ENCODE measurements around the gene HDAC9.
"Not testable (repeated sequence)": the region's sequence is repeated elsewhere in the genome, so short reads cannot be mapped to it uniquely, and the experiment has no call there.

HDAC9 gene

DNA sequence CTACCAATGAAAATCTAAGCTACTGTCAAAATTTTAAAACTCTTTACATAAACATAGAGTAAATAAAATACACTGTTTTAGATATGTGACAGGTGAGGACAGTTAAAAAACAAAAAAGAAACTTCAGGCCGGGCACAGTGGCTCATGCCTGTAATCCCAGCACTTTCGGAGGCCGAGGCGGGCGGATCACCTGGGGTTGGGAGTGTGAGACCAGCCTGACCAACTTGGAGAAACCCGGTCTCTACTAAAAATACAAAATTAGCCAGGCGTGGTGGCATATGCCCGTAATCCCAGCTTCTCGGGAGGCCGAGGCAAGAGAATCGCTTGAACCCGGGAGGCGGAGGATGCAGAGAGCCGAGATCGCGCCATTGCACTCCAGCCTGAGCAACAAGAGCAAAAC is 472.2 kb downstream of the HDAC9 start:
- H3K4me1 ChIP-seq (ENCODE audit: insufficient read depth, low read length); H3K9me3 ChIP-seq (ENCODE audit: control insufficient read depth, insufficient read depth, low read length); H3K9ac ChIP-seq (ENCODE audit: low read depth, low read length); H3K36me3 ChIP-seq (ENCODE audit: insufficient read depth, low read length): not testable (repeated sequence)

DNA sequence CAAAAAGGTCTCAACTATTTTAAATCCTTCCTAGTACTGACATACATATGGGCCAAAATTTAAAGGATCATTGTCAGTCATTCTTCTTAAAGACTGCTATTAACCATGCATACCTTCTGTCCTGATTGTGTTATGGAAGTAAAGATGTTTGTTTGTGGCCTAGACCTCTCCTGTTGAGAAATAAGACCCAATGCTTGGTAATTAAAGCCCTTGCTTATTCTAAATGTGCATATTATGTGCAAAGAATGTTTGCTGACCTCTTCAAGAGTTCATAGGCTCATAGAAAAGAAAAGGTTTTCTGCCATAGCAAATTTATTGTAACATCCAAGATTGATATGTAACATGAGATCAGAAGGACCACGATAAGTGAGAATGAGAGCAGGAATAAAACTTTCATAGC is 476.3 kb downstream of the HDAC9 start:
- Histone ChIP-seq H3K36me3 (ENCODE audit: insufficient read depth, low read length) (no peaks in the 10 kb centered on the region), H3K9ac (ENCODE audit: low read depth, low read length) (no peak overlapping the region), H3K4me1 (ENCODE audit: insufficient read depth, low read length) (no peaks in the 10 kb centered on the region), H3K9me3 (ENCODE audit: control insufficient read depth, insufficient read depth, low read length) (no peaks in the 10 kb centered on the region)

DNA sequence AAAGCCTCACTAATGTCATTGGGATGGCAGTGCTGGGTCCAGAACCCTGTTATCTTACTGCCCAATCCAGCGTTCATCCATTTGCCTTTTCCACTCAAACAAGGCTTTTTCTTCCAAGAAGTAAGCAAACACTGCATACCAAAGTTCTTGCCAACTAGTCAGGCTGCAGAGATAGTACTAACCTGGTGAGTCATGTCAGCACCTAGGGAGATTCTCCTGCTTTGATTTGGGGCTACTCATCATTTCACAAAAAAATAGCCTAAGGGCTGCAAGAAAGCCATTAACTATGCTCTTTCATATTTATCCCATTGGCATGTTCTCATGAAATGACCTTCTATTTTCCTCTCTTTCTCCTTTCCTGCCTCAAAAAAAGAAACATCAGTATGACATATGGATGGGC is 479.3 kb downstream of the HDAC9 start:
- H3K9ac ChIP-seq (ENCODE audit: low read depth, low read length) = no peak overlapping the region
- no peaks in the 10 kb centered on the region for H3K36me3 ChIP-seq (ENCODE audit: insufficient read depth, low read length)
- 0 out of 2 replicates have a peak, but pooled peaks cover 3% of the 10 kb centered on the region for H3K4me1 ChIP-seq (ENCODE audit: insufficient read depth, low read length)
- H3K9me3 ChIP-seq (ENCODE audit: control insufficient read depth, insufficient read depth, low read length) = no peaks in the 10 kb centered on the region

DNA sequence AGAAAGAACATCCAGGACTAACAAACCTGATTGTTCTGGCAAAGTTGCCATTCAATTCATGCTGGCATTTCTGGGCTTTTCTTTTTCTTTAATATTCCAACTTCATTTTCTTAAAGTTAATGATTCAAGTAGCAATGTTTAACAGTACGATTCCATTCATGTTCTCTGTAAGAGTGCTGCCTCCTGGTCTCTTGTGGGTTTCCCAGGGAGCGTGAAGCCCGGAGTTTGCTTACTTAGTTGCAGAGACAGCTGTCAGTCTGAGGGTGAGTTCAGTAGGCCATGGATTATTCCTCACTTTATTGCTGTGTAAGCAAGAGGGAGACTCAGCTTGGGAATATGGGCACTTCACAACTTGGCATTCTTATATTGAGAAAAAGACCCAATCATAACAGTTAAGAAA is 479.7 kb downstream of the HDAC9 start:
- Histone ChIP-seq H3K9me3 (ENCODE audit: control insufficient read depth, insufficient read depth, low read length) (no peaks in the 10 kb centered on the region), H3K4me1 (ENCODE audit: insufficient read depth, low read length) (0 out of 2 replicates have a peak, but pooled peaks cover 3% of the 10 kb centered on the region), H3K36me3 (ENCODE audit: insufficient read depth, low read length) (no peaks in the 10 kb centered on the region), H3K9ac (ENCODE audit: low read depth, low read length) (no peak overlapping the region)

DNA sequence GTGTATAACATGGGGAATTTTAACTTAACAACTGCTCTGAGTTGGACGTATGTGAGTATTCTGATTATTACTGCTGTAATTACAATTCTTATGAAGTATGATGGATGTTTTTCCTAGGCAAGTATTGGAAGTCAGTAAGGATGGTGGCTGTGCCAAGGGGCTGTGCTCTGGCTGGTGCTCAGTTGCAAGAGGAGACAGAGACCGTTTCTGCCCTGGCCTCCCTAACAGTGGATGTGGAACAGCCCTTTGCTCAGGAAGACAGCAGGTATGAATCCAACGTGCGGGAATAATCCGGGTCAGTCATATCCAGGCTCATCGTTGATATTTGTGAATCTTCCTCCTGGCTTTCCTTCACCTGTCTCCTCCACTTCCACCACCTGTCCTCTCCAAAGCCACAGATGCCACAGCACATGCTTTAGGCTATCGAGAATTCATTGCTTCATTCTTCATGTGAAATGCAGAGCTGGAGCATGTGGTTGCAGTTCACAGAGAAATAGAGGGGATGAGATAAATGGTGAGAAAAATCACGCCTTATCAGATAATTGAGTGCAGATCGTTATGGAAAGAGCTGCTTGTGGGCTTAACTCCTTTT is 480.2 kb downstream of the HDAC9 start:
- Histone ChIP-seq H3K9ac (ENCODE audit: low read depth, low read length) (no peak overlapping the region), H3K4me1 (ENCODE audit: insufficient read depth, low read length) (0 out of 2 replicates have a peak, but pooled peaks cover 3% of the 10 kb centered on the region), H3K36me3 (ENCODE audit: insufficient read depth, low read length) (no peaks in the 10 kb centered on the region), H3K9me3 (ENCODE audit: control insufficient read depth, insufficient read depth, low read length) (no peaks in the 10 kb centered on the region)

DNA sequence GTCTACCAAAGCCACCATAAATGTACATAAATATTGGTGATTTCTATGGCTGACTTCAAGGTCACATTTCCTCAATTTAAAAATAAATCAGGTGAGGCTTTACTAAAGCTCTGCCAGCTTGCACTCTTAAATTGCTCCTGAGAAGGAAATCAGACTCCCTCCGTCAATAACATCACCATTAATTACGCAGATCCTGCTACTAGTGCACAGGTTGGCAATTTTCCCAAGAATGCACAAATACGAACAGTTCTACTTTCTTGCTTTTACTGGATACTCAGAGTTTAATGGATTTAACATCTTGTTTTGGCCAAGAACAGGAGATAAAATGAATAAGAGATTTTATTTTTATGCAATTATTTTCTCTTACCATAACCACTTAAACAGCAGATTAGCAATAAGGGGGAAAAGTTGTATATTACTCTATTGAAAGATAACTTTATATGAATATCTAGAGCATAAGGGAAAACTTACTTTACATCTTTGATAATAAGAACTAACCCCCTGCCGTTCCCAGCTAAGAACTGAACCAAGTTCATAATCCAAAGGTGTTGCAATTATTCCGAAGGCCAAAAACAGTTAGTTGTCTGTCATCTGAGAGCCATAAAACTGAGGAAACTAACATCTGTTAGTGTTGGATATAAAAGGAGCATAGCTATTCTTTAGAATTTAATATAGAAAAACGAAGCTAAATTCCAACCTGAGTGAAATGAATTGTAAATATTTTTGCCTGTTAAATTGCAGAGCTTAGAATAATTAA is 481.3 kb downstream of the HDAC9 start:
- Histone ChIP-seq H3K9me3 (ENCODE audit: control insufficient read depth, insufficient read depth, low read length) (no peaks in the 10 kb centered on the region), H3K4me1 (ENCODE audit: insufficient read depth, low read length) (0 out of 2 replicates have a peak, but pooled peaks cover 3% of the 10 kb centered on the region), H3K36me3 (ENCODE audit: insufficient read depth, low read length) (no peaks in the 10 kb centered on the region), H3K9ac (ENCODE audit: low read depth, low read length) (no peak overlapping the region)

DNA sequence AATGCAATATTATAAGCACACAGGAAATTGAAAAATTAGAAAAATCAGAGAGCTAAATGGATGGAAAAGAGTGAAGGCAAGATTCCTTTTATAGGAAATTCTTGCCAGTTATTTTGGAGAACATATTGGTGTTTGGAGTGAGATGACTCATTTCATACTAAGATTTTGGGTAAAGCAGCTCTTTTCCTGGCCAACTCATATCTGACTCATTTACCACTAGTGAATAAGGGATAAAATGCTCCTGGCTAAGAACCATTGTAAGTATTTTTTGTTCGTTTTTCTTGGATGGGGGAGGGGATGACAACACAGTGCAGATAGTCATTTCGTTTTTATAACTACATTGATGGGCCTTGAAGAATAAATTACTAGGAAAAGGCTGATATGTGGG is 482.6 kb downstream of the HDAC9 start:
- H3K4me1 ChIP-seq (ENCODE audit: insufficient read depth, low read length) = 0 out of 2 replicates have a peak, but pooled peaks cover 3% of the 10 kb centered on the region
- no peaks in the 10 kb centered on the region for H3K36me3 ChIP-seq (ENCODE audit: insufficient read depth, low read length)
- H3K9me3 ChIP-seq (ENCODE audit: control insufficient read depth, insufficient read depth, low read length) = no peaks in the 10 kb centered on the region
- no peak overlapping the region for H3K9ac ChIP-seq (ENCODE audit: low read depth, low read length)

DNA sequence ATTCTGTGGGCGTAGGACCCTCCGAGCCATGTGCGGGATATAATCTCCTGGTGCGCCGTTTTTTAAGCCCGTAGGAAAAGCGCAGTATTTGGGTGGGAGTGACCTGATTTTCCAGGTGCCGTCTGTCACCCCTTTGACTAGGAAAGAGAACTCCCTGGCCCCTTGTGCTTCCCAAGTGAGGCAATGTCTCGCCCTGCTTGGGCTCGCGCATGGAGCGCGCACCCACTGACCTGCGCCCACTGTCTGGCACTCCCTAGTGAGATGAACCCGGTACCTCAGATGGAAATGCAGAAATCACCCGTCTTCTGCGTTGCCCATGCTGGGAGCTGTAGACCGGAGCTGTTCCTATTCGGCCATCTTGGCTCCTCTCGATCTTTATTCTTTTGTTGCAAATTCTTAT is 495.2 kb downstream of the HDAC9 start:
- not testable (repeated sequence) for H3K9ac ChIP-seq (ENCODE audit: low read depth, low read length); H3K36me3 ChIP-seq (ENCODE audit: insufficient read depth, low read length); H3K4me1 ChIP-seq (ENCODE audit: insufficient read depth, low read length); H3K9me3 ChIP-seq (ENCODE audit: control insufficient read depth, insufficient read depth, low read length)

DNA sequence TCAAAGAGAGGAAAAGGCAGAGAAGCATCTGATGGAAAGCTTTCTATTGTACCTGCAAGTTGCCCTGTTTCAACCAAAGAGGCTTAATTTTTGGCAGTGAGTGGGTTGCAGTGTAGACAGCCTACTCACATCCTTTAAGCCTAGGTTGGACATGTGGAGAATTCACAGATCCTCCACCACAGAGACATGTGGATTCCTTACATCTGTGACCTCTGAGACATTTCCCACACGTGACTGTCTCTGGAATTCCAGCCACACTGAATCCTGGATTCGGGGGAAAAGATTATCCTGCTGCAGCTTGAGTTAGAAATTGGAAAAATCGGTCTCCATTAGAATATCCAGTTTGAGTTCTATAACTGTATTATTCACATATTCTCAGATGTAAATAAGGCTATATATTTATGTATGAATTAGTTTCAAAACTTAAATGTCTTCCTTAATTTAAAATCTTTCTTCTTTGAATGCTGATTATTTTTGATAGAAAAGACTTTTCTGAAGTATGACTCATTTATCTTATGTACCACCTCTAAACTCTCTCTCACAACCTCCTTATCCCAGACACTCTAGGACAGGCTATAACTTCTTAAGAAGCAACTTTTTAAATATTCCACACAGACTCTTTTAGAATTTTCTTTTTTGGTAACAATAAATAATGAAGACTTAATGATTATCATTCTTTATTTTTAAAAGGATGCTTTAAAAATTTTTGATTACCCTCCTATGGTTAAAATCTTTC is 498.6 kb downstream of the HDAC9 start:
- Histone ChIP-seq H3K9ac (ENCODE audit: low read depth, low read length) (no peak overlapping the region), H3K4me1 (ENCODE audit: insufficient read depth, low read length) (no peaks in the 10 kb centered on the region), H3K9me3 (ENCODE audit: control insufficient read depth, insufficient read depth, low read length) (no peaks in the 10 kb centered on the region), H3K36me3 (ENCODE audit: insufficient read depth, low read length) (no peaks in the 10 kb centered on the region)

DNA sequence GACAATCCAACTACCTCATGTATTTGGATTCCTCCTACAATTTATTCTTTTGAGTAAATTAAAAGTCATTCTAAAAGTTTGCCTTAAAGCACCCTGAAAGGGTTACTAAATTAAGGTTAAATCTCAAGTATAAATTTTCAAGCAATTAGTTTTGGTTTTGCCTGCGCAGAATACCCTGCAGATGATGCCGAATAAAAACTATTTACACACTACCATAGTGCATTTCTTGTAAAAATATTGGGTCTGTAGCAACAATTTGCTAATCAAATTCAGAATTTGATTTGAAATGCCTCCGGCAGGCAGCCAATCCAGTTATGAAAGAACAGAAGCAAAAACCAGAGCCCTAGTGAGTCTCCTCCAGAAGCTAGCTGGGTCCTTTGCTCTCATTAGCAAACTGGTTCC is 499.7 kb downstream of the HDAC9 start:
- H3K9ac ChIP-seq (ENCODE audit: low read depth, low read length) = no peak overlapping the region
- H3K4me1 ChIP-seq (ENCODE audit: insufficient read depth, low read length) = no peaks in the 10 kb centered on the region

DNA sequence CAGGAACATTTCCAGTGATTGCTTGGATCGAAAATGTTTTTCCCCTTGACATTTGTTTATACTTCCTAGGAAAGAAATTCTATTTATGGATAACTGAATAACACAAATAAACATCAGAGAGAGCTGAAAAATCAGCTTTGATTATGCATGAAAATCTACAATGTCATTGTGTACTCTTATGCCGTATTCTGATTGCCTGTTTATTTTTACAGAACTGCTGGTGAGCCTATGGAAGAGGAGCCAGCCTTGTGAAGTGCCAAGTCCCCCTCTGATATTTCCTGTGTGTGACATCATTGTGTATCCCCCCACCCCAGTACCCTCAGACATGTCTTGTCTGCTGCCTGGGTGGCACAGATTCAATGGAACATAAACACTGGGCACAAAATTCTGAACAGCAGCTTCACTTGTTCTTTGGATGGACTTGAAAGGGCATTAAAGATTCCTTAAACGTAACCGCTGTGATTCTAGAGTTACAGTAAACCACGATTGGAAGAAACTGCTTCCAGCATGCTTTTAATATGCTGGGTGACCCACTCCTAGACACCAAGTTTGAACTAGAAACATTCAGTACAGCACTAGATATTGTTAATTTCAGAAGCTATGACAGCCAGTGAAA is 500.4 kb downstream of the HDAC9 start:
- H3K9ac ChIP-seq (ENCODE audit: low read depth, low read length) = no peak overlapping the region
- H3K4me1 ChIP-seq (ENCODE audit: insufficient read depth, low read length) = no peaks in the 10 kb centered on the region
- H3K9me3 ChIP-seq (ENCODE audit: control insufficient read depth, insufficient read depth, low read length) = no peaks in the 10 kb centered on the region
- no peaks in the 10 kb centered on the region for H3K36me3 ChIP-seq (ENCODE audit: insufficient read depth, low read length)

More for the DNA sequence above, 499.7 kb downstream of the HDAC9 start:
- no peaks in the 10 kb centered on the region for H3K9me3 ChIP-seq (ENCODE audit: control insufficient read depth, insufficient read depth, low read length)
- no peaks in the 10 kb centered on the region for H3K36me3 ChIP-seq (ENCODE audit: insufficient read depth, low read length)

DNA sequence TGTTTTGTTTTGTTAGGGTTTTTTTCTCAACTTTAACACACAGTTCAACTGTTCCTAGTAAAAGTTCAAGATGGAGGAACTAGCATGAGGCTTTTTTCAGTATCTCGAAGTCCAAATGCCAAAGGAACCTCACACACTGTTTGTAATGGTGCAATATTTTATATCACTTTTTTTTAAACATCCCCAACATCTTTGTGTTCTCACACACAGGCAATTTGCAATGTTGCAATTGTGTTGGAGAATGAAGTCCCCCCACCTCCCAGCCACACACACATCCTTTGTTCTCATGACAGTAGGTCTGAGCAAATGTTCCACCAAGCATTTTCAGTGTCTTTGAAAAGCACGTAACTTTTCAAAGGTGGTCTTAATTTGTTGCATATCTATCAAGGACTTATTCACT is 501.0 kb downstream of the HDAC9 start:
- Histone ChIP-seq H3K4me1 (ENCODE audit: insufficient read depth, low read length) (no peaks in the 10 kb centered on the region), H3K36me3 (ENCODE audit: insufficient read depth, low read length) (no peaks in the 10 kb centered on the region), H3K9ac (ENCODE audit: low read depth, low read length) (no peak overlapping the region), H3K9me3 (ENCODE audit: control insufficient read depth, insufficient read depth, low read length) (no peaks in the 10 kb centered on the region)

DNA sequence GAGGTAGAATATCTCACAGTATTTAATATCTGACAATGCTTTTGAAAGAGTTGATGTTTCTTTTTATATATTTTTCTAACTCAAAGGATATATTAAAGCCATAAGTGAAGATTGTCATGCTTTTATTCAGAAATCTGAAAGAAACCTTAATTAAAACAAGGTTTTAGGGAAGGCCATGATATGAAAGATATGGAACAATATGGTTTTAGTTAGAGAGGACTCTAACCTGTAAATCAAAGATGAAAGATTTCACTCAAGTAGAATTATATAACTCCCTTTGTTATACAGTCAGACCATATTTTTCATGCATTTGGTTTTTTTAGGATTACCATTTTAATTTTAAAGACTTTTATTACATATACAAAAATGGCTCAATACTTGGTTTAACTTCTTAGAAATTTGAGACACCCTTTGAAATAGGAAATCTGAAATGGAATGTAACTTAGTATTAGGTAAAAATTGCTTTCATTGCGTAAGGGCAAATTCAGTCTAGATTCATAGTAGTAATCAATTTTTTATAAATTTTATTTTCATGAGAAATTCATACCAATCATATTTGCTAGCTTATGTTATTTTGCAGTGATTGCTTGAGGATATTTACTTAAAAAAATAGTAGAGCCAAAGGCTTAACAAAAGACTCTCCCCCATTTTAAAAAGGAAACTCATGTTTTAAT is 502.1 kb downstream of the HDAC9 start:
- Histone ChIP-seq H3K4me1 (ENCODE audit: insufficient read depth, low read length) (no peaks in the 10 kb centered on the region), H3K9ac (ENCODE audit: low read depth, low read length) (no peak overlapping the region), H3K36me3 (ENCODE audit: insufficient read depth, low read length) (no peaks in the 10 kb centered on the region), H3K9me3 (ENCODE audit: control insufficient read depth, insufficient read depth, low read length) (no peaks in the 10 kb centered on the region)

DNA sequence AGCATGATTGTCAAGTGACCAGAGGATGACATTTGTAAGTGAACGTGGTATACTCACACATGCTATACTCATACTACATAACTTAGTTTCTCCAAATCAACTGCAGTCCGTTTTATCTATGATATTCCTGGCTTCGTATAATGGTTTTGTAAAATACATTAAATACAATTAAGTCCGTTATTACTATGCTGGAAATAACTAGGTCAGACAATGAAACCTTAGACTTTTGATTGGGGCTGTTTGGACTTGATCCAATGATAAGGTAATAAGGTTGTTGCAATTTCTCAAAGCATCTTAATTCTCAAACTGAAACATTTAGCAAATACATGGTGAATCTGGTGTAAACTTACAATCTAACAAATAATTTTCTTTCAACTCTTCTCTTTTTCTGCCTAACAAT is 504.9 kb downstream of the HDAC9 start:
- Histone ChIP-seq H3K9ac (ENCODE audit: low read depth, low read length) (no peak overlapping the region), H3K36me3 (ENCODE audit: insufficient read depth, low read length) (no peaks in the 10 kb centered on the region), H3K9me3 (ENCODE audit: control insufficient read depth, insufficient read depth, low read length) (no peaks in the 10 kb centered on the region), H3K4me1 (ENCODE audit: insufficient read depth, low read length) (no peaks in the 10 kb centered on the region)
